Right atrium auricular region (tissue), 2 donors: Measurements from ENCODE around the gene MAGI2. TPM values are rescaled to one million over a fixed set of nuclear protein-coding genes. Genes with fewer than 3 reads are reported as not detected.

Experiments
- DNase-seq: peaks from one replicate; pipeline ENCODE4 v3.0.0-alpha.2; 2019; ENCODE audit warnings: low spot score
- H3K27ac ChIP-seq, 2 donors: fragments of 200-600 bp; sonication (generic); 1 replicate in 1 of 2; 2 replicates in 1 of 2; pipeline ENCODE4 v1.5.1; 2016 to 2019
- H3K27me3 ChIP-seq, 2 donors: fragments of 200-600 bp; sonication (generic); one replicate each; pipeline versions ENCODE4 v1.5.1 to v1.6.0; 2017 to 2019
- H3K36me3 ChIP-seq: fragments of 200-600 bp; sonication (generic); one replicate; pipeline ENCODE4 v1.5.1; 2016
- H3K4me1 ChIP-seq, 2 donors: fragments of 200-600 bp; sonication (generic); one replicate each; pipeline versions ENCODE4 v1.5.1 to v1.6.0; 2017 to 2019
- H3K4me3 ChIP-seq, 2 donors: fragments of 200-600 bp; sonication (generic); 1 replicate in 1 of 2; 2 replicates in 1 of 2; pipeline ENCODE4 v1.5.1; 2017 to 2019; ENCODE audit warnings: mild to moderate bottlenecking in 1 of 2, moderate library complexity in 1 of 2
- H3K9me3 ChIP-seq, 2 donors: fragments of 200-600 bp; sonication (generic); one replicate each; pipeline ENCODE4 v1.5.1; 2019
- CTCF ChIP-seq, 2 donors: fragments of 200-600 bp; sonication (generic); IDR thresholded peaks; one replicate each; pipeline ENCODE4 v1.5.1; 2019; ENCODE audit warnings: antibody characterized with exemption in 2 of 2
- total RNA-seq, 2 donors: library from RNA; depleted of rRNA; stranded (reverse); fragments of >200 nt; gene quantifications; one replicate each; pipeline ENCODE4 v1.1.0, GENCODE V29; 2016

Gene MAGI2
- total RNA-seq, 2 donors from 2014 or later: 5.9 to 6.0 TPM

- no peak for TF ChIP-seq CTCF (IDR thresholded peaks at IDR 0.05)
- Histone ChIP-seq H3K36me3 (no peaks in the 10 kb centered on the region), H3K27ac (no peak overlapping the region), H3K4me3 (no peak overlapping the region), H3K27me3 (no peaks in the 10 kb centered on the region), H3K9me3 (no peaks in the 10 kb centered on the region), H3K4me1 (no peaks in the 10 kb centered on the region)
- DNase-seq: no peak
Measured at GRCh38 chr7:78191475-78192079, 1261.9 kb downstream of the MAGI2 start.

GRCh38 chr7:78189762-78190161, 1263.7 kb downstream of the MAGI2 start:
- Histone ChIP-seq H3K4me3 (no peak overlapping the region), H3K9me3 (no peaks in the 10 kb centered on the region), H3K27me3 (no peaks in the 10 kb centered on the region), H3K36me3 (no peaks in the 10 kb centered on the region), H3K4me1 (no peaks in the 10 kb centered on the region), H3K27ac (no peak overlapping the region)
- TF ChIP-seq CTCF (IDR thresholded peaks at IDR 0.05): no peak
- DNase-seq: no peak

- H3K9me3 ChIP-seq: no peaks in the 10 kb centered on the region
- no peak overlapping the region for H3K27ac ChIP-seq
- H3K4me1 ChIP-seq: no peaks in the 10 kb centered on the region
- no peaks in the 10 kb centered on the region for H3K27me3 ChIP-seq
- no peak overlapping the region for H3K4me3 ChIP-seq
- TF ChIP-seq CTCF (IDR thresholded peaks at IDR 0.05): no peak
- DNase-seq: no peak
- H3K36me3 ChIP-seq: no peaks in the 10 kb centered on the region
Measured at GRCh38 chr7:78185149-78185745, 1268.2 kb downstream of the MAGI2 start.

- Histone ChIP-seq H3K27me3 (no peaks in the 10 kb centered on the region), H3K4me3 (no peak overlapping the region), H3K4me1 (no peaks in the 10 kb centered on the region), H3K27ac (no peak overlapping the region), H3K36me3 (no peaks in the 10 kb centered on the region), H3K9me3 (no peaks in the 10 kb centered on the region)
- DNase-seq: no peak
- TF ChIP-seq CTCF (IDR thresholded peaks at IDR 0.05): no peak
Measured at GRCh38 chr7:78184299-78184698, 1269.2 kb downstream of the MAGI2 start.

- Histone ChIP-seq H3K4me3 (no peak overlapping the region), H3K9me3 (no peaks in the 10 kb centered on the region), H3K36me3 (no peaks in the 10 kb centered on the region), H3K27me3 (no peaks in the 10 kb centered on the region), H3K4me1 (peaks cover 0 to 10% of the 10 kb centered on the region in 2 donors), H3K27ac (no peak overlapping the region)
- no peak for DNase-seq
- TF ChIP-seq CTCF (IDR thresholded peaks at IDR 0.05): no peak
Measured at GRCh38 chr7:78179827-78180477, 1273.5 kb downstream of the MAGI2 start.
